ENCODE data around the gene KIFBP.
"Not testable (repeated sequence)": the region's sequence is repeated elsewhere in the genome, so short reads cannot be mapped to it uniquely, and the experiment has no call there.

Gene KIFBP, protein sequence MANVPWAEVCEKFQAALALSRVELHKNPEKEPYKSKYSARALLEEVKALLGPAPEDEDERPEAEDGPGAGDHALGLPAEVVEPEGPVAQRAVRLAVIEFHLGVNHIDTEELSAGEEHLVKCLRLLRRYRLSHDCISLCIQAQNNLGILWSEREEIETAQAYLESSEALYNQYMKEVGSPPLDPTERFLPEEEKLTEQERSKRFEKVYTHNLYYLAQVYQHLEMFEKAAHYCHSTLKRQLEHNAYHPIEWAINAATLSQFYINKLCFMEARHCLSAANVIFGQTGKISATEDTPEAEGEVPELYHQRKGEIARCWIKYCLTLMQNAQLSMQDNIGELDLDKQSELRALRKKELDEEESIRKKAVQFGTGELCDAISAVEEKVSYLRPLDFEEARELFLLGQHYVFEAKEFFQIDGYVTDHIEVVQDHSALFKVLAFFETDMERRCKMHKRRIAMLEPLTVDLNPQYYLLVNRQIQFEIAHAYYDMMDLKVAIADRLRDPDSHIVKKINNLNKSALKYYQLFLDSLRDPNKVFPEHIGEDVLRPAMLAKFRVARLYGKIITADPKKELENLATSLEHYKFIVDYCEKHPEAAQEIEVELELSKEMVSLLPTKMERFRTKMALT

DNA sequence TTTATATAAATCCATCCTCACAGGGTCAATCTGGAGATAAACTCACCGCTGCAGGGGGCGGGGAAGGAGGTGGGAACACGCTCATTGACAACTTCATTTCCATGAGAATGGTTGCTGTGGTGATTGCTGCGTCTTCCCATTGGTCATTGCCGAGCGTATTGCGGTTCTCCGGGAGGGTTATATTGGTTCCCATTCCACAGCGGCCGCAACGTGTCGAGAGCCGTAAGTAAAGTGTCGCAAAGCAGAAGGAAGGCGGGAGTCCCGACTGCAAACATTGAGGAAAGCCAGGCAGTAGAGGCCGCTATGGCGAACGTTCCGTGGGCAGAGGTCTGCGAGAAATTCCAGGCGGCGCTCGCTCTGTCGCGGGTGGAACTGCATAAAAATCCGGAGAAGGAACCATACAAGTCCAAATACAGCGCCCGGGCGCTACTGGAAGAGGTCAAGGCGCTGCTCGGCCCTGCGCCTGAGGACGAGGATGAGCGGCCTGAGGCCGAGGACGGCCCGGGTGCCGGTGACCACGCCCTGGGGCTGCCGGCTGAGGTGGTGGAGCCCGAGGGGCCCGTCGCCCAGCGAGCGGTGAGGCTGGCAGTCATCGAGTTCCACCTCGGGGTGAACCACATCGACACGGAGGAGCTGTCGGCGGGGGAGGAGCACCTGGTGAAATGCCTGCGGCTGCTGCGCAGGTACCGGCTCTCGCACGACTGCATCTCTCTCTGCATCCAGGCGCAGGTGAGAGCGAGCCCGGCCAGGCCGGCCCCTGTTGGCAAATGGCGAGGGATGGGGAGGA lies at the start of gene KIFBP:
Gene KIFBP (plus strand): TSS at position 274 of the 787 bp plus-strand sequence. CDS start 30 bp downstream, at position 304.
- DNase-seq (ENCODE audit: low spot score): peak; percentile 97

DNA sequence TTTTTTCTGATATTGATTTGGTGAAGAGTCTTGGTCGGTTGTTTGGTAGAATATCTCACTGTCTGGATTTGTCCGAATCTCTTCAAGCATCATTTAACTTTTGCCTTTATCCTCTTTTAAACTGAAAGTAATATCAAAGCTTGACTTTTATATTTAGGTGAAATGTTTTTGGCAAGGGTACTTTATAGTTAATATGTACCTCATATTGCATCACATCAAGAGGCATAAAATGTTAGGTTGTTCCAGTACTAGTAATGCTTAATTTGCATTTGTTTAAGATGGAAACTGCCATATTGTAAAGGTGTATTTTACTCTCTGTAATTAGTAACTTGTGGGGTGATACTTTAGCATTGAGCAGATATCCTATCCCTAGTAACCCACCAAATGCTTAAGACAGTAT lies 49.7 kb upstream of the KIFBP start:
- DNase-seq (ENCODE audit: low spot score): no peak

DNA sequence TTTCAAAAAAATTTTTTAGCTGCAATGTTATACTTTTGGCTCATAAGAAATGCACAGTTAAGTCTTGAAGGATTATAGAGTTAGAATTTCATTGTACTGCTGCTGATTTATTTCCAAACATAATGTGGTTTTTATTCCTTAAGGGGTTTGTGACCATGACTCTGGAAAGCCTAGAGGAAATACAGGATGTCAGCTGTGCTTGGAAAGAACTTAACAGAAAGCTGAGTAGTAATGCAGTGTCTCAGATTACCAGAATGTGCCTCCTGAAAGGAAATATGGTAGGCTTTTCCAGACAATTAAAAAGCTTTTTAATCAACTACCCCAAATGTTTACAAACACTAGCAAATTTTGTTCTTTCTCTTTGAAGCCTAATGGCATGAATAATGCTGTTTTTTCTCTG lies 47.7 kb upstream of the KIFBP start:
- DNase-seq (ENCODE audit: low spot score): not testable (repeated sequence)

DNA sequence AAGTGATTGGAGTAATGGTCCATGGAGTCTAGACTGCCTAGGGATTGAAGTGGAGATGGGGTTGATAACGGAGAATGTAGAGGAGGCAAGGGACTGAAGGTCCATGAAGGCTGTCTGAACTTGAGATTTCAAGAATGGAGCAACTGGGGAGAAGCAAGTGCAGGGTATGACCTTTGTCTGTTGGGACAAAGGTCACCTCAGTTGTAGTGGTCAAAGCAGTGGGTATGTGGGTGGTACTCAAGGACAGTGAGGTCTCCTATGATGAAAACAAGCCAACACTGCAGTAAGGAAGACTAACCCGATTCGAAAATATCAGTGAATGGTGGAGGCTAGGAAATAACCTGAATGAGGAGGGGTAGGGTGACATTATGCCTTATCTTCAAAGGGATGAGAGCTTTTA lies 38.0 kb upstream of the KIFBP start:
- DNase-seq (ENCODE audit: low spot score): no peak

DNA sequence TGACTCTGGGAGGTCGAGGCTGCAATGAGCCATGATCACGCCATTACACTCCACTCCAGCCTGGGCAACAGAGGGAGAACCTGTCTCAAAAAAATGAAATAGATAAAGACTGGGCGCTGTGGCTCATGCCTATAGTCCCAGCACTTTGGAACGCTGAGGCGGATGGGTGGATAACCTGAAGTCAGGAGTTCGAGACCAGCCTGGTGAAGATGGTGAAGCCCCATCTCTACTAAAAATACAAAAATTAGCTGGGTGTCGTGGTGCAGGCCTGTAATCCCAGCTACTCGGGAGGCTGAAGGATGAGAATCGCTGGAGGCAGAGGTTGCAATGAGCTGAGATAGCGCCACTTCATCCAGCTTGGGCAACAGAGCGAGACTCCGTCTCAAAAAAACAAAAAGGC lies 33.7 kb upstream of the KIFBP start:
- DNase-seq (ENCODE audit: low spot score): no peak

DNA sequence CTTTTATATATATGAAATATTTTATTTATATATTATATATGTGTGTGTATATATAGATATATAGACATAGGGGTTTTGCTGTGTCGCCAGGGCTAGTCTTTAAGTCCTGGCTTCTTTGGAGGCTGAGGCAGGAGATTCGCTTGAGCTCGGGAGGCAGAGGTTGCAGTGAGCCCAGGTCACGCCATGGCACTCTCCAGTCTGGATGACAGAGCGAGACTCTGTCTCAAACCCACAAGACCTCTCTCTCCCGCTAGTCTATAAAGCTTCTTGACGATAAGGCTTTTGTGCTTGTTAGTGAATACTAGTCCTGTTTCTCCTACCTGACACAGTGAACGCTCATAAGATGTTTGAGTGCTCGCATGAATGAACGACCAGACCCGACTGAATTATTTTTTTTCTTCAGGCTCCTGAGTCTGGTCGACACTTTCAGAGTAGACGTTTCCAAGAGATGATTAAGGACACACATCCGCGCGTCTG lies 33.2 kb upstream of the KIFBP start:
- DNase-seq (ENCODE audit: low spot score): peak; percentile 58

DNA sequence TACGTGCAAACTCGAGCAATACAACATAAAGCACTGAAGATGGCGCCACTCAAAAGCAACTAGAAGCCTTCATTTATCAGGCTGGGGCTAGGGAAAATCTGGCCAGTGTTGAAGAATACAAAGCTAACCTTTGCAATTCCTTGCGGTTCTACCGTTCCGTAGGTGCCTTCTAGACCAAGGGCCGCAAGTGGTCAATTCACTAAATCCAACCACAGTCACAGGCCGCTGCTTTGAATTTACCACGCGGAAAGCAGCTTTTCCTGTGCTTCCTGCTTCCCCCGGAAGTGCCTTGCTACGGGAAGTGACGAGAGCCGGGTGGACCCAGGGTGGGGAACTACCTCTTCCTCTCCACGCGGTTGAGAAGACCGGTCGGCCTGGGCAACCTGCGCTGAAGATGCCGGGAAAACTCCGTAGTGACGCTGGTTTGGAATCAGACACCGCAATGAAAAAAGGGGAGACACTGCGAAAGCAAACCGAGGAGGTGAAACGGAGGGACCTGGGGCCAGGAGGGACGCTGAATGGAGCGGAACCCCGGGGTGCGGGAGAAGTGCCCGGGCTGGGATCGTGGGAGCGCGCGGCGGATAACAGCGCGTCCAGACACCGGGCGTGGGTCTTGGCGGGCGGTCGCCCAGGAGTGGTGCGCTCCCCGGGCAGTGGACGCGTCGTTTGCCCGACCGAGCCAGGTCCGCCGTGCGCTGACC lies 32.6 kb upstream of the KIFBP start, which contains the start of gene DDX21:
Gene DDX21 (plus strand): TSS at position 339 of the 701 bp plus-strand sequence. CDS start 56 bp downstream, at position 395.
- peak; percentile 96 for DNase-seq (ENCODE audit: low spot score)

DNA sequence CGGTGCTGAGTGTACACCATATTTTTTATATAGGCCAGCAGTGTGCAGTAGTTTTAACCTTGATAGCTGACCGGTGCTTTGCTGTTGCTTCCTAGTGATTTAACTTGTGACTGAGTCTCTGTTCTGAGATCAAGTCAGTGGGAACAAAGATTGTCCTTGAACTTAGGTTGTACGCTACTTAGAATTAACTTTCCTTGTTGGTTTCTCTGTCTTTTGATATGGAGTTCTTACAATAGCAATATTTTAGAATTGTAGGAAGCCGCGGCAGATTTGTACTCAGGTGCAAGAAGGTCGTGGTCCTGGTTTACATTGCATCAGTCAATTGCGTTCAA lies 31.4 kb upstream of the KIFBP start:
- DNase-seq (ENCODE audit: low spot score): no peak

DNA sequence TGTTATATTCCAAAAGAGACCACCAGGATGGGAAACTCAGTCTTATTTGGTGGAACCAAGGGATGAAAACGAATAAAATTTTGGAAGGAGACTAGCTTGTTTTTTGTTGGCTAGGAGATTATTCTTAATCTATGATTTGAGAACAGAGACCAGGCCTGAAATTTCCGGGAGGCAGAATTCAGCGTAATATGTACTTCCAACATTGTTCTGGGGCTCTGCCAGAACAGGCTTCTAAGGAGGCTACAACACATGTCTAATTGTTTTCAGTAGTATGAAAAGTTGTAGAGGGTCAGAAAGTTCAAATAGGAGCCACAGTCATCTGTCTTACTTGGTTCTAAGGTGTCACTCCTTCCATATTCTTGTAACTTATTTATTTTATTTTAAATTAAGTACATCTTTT lies 30.9 kb upstream of the KIFBP start:
- DNase-seq (ENCODE audit: low spot score): peak; percentile 10

DNA sequence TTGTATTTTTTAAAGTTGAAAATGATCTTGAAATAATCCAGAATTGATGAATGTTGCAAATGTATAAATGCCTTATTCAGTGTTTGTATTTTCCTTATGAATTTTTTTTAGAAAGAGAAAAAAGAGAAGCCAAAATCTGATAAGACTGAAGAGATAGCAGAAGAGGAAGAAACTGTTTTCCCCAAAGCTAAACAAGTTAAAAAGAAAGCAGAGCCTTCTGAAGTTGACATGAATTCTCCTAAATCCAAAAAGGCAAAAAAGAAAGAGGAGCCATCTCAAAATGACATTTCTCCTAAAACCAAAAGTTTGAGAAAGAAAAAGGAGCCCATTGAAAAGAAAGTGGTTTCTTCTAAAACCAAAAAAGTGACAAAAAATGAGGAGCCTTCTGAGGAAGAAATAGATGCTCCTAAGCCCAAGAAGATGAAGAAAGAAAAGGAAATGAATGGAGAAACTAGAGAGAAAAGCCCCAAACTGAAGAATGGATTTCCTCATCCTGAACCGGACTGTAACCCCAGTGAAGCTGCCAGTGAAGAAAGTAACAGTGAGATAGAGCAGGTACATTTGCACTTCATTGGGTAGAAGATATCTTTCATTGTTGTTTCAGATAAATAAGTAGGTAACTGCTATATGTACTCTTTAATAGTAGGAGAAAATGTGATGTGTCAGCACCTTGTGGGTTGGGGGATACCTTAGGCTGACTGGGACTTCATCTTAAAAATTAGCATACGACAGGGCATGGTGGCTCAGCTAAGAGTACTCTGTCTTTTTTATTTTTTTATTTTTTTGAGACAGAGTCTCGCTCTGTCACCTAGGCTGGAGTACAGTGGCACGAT lies 28.7 kb upstream of the KIFBP start:
- no peak for DNase-seq (ENCODE audit: low spot score)

DNA sequence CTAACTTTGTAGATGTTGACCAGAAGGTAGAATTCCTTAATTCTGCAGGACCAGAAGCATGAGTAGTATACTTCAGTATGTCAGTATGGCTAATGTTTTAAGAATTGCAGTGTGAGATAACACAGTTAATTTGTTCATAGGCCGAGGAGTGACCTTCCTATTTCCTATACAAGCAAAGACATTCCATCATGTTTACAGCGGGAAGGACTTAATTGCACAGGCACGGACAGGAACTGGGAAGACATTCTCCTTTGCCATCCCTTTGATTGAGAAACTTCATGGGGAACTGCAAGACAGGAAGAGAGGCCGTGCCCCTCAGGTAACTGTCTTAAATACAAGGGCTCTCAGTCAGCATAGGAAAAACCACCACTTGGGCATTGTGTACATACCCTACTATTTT lies 25.5 kb upstream of the KIFBP start:
- no peak for DNase-seq (ENCODE audit: low spot score)

DNA sequence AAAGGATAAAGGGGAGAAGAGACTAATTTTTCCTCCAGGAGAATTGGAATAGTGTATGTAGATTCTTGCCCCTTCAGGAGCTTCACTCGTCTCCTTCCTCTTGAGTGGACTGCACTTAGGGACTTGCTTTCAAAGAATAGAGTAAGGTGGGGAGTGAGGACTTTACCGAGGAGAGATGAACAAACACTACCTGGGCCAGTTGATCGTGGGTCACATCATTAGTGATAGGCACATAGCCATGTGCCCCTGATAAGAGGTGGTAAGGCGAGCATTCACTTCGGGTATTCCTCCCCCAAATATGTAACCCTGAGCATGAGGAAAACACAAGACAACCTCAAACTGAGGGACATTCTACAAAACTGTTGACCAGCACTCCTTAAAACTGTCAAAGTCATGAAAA lies 14.6 kb upstream of the KIFBP start:
- DNase-seq (ENCODE audit: low spot score): no peak

DNA sequence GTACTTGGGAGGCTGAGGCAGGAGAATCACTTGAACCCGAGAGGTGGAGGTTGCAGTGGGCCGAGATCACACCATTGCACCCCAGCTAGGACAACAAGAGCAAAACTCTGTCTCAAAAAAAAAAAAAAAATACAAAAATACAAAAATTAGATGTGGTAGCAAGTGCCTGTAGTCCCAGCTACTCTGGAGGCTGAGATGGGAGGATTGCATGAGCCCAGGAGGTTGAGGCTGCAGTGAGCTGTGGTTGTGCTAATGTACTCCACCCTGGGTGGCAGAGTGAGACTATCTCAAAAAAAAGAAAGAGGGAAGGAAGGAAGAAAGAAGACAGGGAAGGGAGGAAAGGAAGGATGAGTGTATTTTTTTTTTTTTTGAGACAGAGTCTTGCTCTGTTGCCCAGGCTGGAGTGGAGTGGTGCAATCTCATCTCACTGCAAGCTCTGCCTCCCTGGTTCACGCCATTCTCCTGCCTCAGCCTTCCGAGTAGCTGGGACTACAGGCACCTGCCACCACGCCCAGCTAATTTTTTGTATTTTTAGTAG lies 12.6 kb upstream of the KIFBP start:
- DNase-seq (ENCODE audit: low spot score): not testable (repeated sequence)

DNA sequence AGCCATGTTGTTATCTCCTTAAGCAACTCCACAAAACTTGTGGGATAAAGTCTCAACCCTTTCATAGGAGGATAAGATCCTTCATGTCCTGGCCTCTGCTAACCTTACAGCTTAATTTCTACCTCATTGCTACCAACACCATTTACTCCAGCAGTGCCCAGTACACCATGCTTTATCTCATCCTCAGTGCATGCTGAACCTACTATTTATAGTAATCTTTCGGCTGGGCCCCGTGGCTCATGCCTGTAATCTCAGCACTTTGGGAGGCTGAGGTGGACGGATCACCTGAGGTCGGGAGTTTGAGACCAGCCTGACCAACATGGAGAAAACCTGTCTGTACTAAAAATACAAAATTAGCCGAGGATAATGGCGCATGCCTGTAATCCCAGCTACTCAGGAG lies 8.9 kb upstream of the KIFBP start:
- not testable (repeated sequence) for DNase-seq (ENCODE audit: low spot score)

DNA sequence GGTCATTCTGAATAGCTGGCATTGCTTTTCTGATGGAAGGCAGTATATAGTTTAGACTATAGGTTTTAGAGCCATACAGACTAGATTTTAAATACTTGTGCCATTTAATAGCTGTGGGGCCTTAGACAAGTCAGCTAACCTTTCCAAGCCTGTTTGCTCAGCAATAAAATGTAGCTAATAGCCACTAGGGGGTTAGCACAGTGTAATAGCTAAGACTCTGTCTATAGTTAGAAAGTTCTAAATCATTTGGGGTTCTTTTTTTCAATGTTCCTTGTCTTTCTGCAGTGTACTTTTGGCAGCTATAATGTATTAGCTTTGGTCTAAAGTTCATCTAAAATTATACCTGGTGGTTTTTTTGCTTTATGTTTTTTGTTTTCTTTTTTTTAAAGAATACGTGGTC lies 7.5 kb upstream of the KIFBP start:
- no peak for DNase-seq (ENCODE audit: low spot score)

DNA sequence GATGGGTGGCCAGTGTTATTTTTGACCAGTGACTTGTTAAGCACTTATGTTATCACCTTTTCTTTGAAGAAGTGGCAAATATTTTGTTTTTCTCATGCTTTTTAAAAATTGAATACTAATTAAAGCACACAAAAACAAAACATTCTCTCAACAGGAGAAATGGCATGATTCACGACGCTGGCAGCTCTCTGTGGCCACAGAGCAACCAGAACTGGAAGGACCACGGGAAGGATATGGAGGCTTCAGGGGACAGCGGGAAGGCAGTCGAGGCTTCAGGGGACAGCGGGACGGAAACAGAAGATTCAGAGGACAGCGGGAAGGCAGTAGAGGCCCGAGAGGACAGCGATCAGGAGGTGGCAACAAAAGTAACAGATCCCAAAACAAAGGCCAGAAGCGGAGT lies 6.2 kb upstream of the KIFBP start:
- no peak for DNase-seq (ENCODE audit: low spot score)

DNA sequence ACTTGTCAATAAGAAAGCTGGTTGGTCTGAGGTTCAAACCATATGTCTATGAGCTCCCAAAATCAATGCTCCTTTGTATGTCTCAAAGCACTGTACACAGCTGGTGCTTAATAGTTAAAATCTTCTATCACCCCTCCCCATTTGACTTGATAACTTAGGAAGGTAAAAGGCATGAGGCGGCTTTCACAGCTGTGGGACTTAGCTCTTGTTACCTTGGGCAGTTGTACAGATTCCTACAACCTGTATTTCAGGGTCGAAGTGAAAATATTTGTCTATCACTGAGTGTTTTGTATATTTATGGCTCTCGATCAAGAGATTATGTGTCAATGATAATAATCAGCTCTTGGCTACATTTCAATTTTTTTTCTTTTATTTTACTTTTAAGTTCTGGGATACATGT lies 992 bp upstream of the KIFBP start:
- DNase-seq (ENCODE audit: low spot score): no peak

DNA sequence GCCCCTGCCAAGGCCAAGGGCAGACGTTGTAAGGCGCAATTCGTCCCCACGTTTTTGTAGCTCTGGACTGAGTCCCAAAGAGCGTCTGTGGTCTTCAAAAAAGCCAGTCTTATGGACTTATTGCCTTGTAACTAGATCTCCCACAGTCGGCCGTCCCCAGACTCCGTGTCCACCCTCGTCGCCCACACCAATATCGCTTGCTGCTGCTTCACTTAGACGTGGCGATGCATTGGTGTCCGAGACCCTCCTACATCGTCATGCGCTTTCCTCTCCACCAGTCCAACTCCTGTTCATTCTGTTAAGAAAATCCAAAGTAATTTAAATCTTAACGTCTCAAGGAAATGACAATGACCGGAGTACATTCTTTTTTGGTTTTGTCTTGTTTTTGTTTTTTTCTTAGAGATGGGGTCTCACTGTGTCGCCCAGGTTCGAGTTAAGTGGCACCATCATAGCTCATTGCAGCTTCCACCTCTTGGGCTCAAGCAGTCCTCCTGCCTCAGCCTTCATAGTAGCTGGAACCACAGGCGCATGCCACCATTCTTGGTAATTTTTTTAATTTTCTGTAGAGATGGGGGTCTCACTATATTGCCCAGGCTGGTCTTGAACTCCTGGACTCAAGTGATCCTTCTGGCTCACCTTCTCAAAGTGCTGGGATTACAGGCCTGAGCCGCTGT lies 851 bp downstream of the KIFBP start:
- DNase-seq (ENCODE audit: low spot score): no peak

DNA sequence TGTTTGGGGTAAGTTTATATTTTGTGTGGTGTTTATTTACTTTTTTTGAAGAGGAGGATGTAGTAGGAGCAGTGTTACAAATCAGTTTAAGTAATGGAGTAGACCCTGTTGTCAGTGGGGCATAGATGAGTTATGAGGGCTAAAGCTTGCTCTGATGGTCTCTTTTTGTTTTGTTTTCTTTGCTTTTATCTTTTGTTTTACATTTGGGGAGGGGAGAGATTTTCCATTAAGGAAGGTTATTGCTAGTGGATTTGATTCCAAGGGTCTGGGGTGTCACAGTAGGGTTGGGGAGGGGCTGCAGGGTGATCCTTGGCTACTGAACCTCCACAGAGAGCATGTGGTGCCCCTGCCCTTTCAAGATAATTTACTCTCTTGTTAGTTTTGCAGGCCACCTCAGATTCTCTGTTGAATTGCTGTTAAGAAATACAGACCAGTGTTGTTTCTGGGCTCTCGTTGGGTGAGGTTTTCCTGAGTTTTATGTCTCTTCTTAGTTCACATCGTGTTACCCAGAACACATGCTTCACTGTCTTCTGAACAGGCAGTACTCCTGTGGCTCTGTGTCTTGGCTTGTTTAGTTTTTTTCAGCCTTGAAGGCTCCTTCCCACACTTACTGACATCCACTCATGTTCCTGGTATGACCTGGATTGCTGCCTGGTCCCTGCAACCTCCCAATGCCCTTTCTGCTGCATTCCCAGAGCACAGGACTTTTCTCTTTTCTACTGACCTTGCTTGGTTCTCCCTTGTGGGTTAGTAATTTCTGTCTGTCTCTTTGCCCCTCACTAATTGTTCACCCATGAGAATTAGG lies 4.2 kb downstream of the KIFBP start:
- peak; percentile 85 for DNase-seq (ENCODE audit: low spot score)

DNA sequence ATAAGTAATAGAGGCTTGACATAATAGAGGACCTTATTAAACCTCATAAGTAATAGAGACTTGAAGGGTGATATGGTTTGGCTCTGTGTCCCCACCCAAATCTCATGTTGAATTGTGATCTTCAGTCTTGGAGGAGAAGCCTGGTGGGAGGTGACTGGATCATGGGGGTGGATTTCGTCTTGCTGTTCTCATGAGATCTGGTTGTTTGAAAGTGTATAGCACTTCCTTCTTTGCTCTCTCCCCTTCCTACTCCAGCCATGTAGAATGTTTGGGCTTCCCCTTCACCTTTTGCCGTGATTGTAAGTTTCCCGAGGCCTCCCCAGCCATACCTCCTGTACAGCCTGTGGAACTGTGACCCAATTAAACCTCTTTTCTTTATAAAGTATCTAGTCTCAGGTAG lies 8.6 kb downstream of the KIFBP start:
- no peak for DNase-seq (ENCODE audit: low spot score)

All from GM03348 (cell line).